A673 (cell line): Measurements from ENCODE around the gene MLPH.
"Not testable (repeated sequence)": the region's sequence is repeated elsewhere in the genome, so short reads cannot be mapped to it uniquely, and the experiment has no call there.

ENCODE experiments used
- CTCF ChIP-seq: fragments of 300-800, 200-600 bp; sonication (generic); conservative IDR thresholded peaks from 2 replicates; pipeline ENCODE4 v1.5.1; 2017; ENCODE audit warnings: low read depth, mild to moderate bottlenecking, antibody characterized with exemption, low read length, moderate library complexity, mixed read lengths
- EZH2 ChIP-seq: fragments of 200-600 bp; sonication (generic); IDR thresholded peaks from 2 replicates; pipeline ENCODE4 v1.6.1; 2017; ENCODE audit warnings: borderline replicate concordance, low read depth, mild to moderate bottlenecking, mixed read lengths, antibody characterized with exemption, low read length; ENCODE audit not compliant: poor library complexity, severe bottlenecking

- TF ChIP-seq CTCF, EZH2: not testable (repeated sequence)
Measured at GRCh38 chr2:237469410-237469809, 17.6 kb upstream of the MLPH start.
